GM21447 (cell line): ENCODE results near the gene PALD1.
"Not testable (repeated sequence)": the region's sequence is repeated elsewhere in the genome, so short reads cannot be mapped to it uniquely, and the experiment has no call there.

Experiments used
- ATAC-seq: cut with Tn5 transposase; IDR thresholded peaks from one replicate; pipeline ENCODE4 v1.9.1; 2021; ENCODE audit not compliant: unreplicated experiment

The PALD1 gene

GRCh38 chr10:70600512-70601395 is 122.2 kb downstream of the PALD1 start:
- no peak for ATAC-seq

- no peak for ATAC-seq
These were observed 123.2 kb downstream of the PALD1 start for GRCh38 chr10:70601746-70602145.

GRCh38 chr10:70602665-70603448 is 124.3 kb downstream of the PALD1 start, which contains the start of gene PRF1:
TSS of gene PRF1 (minus strand) at chr10:70602741. CDS start at chr10:70600902, 1,839 bp downstream.
- ATAC-seq: no peak

- ATAC-seq: no peak
These were observed 124.9 kb downstream of the PALD1 start for GRCh38 chr10:70603449-70603801.

GRCh38 chr10:70604106-70604505 is 125.5 kb downstream of the PALD1 start:
- no peak for ATAC-seq

GRCh38 chr10:70605161-70605560 is 126.6 kb downstream of the PALD1 start:
- ATAC-seq: no peak

- ATAC-seq: no peak
These were observed 129.4 kb downstream of the PALD1 start for GRCh38 chr10:70607936-70608335.

- no peak for ATAC-seq
These were observed 135.4 kb downstream of the PALD1 start for GRCh38 chr10:70613941-70614340.

- not testable (repeated sequence) for ATAC-seq
These were observed 135.8 kb downstream of the PALD1 start for GRCh38 chr10:70614364-70614763.

- no peak for ATAC-seq
These were observed 136.6 kb downstream of the PALD1 start for GRCh38 chr10:70615211-70615610.

GRCh38 chr10:70615784-70616522 is 137.4 kb downstream of the PALD1 start:
- no peak for ATAC-seq

- ATAC-seq: no peak
These were observed 138.2 kb downstream of the PALD1 start for GRCh38 chr10:70616761-70617160.
